SJCRH30 (cell line): ENCODE data around the gene MMP24. TPM values are rescaled to one million over a fixed set of nuclear protein-coding genes. Genes with fewer than 3 reads are reported as not detected.

ENCODE experiments used
- DNase-seq, 2 experiments: peaks; one replicate each; pipeline ENCODE4 v3.0.0-alpha.2; 2015 to 2020
- H3K27ac ChIP-seq: fragments of 250-450 bp; sonication (Bioruptor Pico); 2 replicates; pipeline ENCODE4 v1.5.1; 2020; ENCODE audit warnings: mild to moderate bottlenecking, moderate library complexity
- H3K27me3 ChIP-seq: fragments of 250-450 bp; sonication (Bioruptor Pico); 2 replicates; pipeline ENCODE4 v1.5.1; 2020; ENCODE audit warnings: mild to moderate bottlenecking, moderate library complexity
- H3K36me3 ChIP-seq: fragments of 250-450 bp; sonication (Bioruptor Pico); 2 replicates; pipeline ENCODE4 v1.5.1; 2020; ENCODE audit warnings: mild to moderate bottlenecking, moderate library complexity
- H3K4me1 ChIP-seq: fragments of 250-450 bp; sonication (Bioruptor Pico); 2 replicates; pipeline ENCODE4 v1.5.1; 2020; ENCODE audit warnings: mild to moderate bottlenecking, moderate library complexity
- H3K4me3 ChIP-seq: fragments of 250-450 bp; sonication (Bioruptor Pico); 2 replicates; pipeline ENCODE4 v1.5.1; 2020; ENCODE audit warnings: mild to moderate bottlenecking, moderate library complexity
- H3K9me3 ChIP-seq: fragments of 250-450 bp; sonication (Bioruptor Pico); replicated peaks from 2 replicates; pipeline ENCODE4 v1.5.1; 2020; ENCODE audit warnings: mild to moderate bottlenecking, moderate library complexity
- total RNA-seq: library from RNA; depleted of rRNA; stranded (reverse); fragments of >200 nt; shearing (Covaris generic); gene quantifications from 2 replicates; pipeline ENCODE4 v1.2.3, GENCODE V29; 2014; rRNA removed

Gene MMP24
- total RNA-seq, 1 experiment from 2014 or later: not detected

DNA sequence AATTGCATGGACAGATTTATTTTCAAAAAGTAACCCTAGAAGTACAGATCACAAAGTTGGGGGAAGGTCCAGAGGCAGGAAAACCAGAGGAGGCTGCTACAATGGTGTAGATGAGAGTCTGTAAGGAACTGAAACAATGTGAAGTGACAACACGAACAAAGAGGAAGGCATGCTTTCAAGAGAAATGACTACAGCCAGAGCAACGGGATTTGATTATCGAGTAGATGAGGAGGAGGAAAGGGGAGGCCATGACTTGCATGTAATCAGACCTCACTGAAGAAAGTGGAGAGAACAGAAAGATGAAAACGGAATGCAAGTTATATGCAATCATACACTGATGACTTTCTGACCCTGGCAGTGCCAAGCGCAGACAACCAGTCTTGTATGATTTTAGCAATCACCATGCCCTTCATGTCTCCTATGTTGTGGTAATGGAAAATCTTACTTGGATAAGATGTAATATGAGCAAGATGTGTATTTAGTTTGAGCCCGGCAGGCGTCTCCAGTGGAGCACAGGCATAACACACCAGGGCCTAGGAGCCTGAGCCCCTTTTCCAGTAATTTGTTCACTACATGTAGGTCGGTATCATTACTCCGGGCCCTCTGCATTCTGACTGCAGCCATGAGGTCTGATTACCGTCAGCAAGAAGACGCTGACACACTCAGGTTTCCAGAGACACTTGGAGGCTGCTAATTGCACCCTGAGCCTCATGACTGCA lies 99.7 kb downstream of the MMP24 start:
- Histone ChIP-seq H3K4me1 (peaks cover 10% of the 10 kb centered on the region), H3K36me3 (no peaks in the 10 kb centered on the region), H3K4me3 (no peak overlapping the region), H3K27me3 (no peaks in the 10 kb centered on the region), H3K27ac (no peak overlapping the region), H3K9me3 (no peaks in the 10 kb centered on the region)
- DNase-seq: no peak

Other genes starting within 250 kb of the MMP24 start
- gene TRPC4AP, start 133.9 kb upstream of the MMP24 start, total RNA-seq: 67.0 and 68.9 TPM in 2 replicates
- gene EDEM2, start 79.4 kb upstream of the MMP24 start, total RNA-seq: 19.2 and 19.4 TPM in 2 replicates
- 9.0 and 9.6 TPM in 2 replicates for gene PROCR, start 54.6 kb upstream of the MMP24 start, total RNA-seq
- 19.6 and 20.4 TPM in 2 replicates for gene MMP24OS, start 51.4 kb downstream of the MMP24 start, total RNA-seq
- 142 and 157 TPM in 2 replicates for gene EIF6, start 58.1 kb downstream of the MMP24 start, total RNA-seq
- gene FAM83C, start 65.7 kb downstream of the MMP24 start, total RNA-seq: 0.10 TPM in 1 of 2 replicates, not detected in the other
- 53.8 and 54.1 TPM in 2 replicates for gene UQCC1, start 185.3 kb downstream of the MMP24 start, total RNA-seq
- not detected in 2 replicates for gene GDF5, start 211.5 kb downstream of the MMP24 start, total RNA-seq
- gene CEP250, start 228.9 kb downstream of the MMP24 start, total RNA-seq: 37.3 and 39.9 TPM in 2 replicates